HUES48 (cell line): ENCODE measurements around the gene HLCS.
A peak's percentile ranks its signal among the peaks of the same experiment; 100 is the strongest.

Experiments used
- H3K27ac ChIP-seq: one replicate; pipeline ENCODE4 v1.7.0; 2013; ENCODE audit warnings: low read depth, low read length, inconsistent platforms
- H3K27me3 ChIP-seq: 2 replicates; pipeline ENCODE4 v1.6.1; 2013; ENCODE audit warnings: mild to moderate bottlenecking, low read length; ENCODE audit not compliant: control insufficient read depth, insufficient read depth
- H3K36me3 ChIP-seq: 2 replicates; pipeline ENCODE4 v1.6.1; 2013; ENCODE audit warnings: low read length; ENCODE audit not compliant: control insufficient read depth, insufficient read depth
- H3K4me1 ChIP-seq: 2 replicates; pipeline ENCODE4 v1.6.1; 2013; ENCODE audit warnings: mild to moderate bottlenecking, low read length; ENCODE audit not compliant: control insufficient read depth, insufficient read depth
- H3K4me3 ChIP-seq: 2 replicates; pipeline ENCODE4 v1.5.1; 2013; ENCODE audit warnings: mild to moderate bottlenecking, low read depth, low read length
- H3K9ac ChIP-seq: 2 replicates; pipeline ENCODE4 v1.6.1; 2013; ENCODE audit warnings: mild to moderate bottlenecking, low read depth, low read length, moderate library complexity
- H3K9me3 ChIP-seq: 2 replicates; pipeline ENCODE4 v1.6.1; 2013; ENCODE audit warnings: low read length; ENCODE audit not compliant: control insufficient read depth, insufficient read depth

HLCS gene

DNA sequence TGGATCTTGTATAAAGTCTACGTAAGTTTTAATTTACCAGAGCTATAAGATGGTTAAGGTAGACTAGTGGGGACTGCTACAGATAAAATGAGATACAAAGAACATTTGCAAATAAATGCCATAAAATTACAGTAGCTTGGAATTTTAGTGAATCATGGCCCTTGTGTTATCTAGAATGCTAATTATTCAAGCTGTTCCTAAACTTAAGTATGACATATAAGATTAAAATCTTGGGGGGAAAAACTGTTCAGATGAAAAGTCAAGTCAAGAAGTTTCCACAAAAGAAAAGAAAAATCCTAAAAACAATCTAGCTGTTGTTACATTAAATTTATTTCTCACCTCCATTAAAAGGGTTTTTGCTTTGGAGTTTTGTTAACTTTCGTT is 215.9 kb downstream of the HLCS start:
- peak overlapping the region; percentile 64 for H3K9ac ChIP-seq
- H3K36me3 ChIP-seq: no peaks in the 10 kb centered on the region
- peaks cover 29% of the 10 kb centered on the region for H3K27me3 ChIP-seq
- H3K9me3 ChIP-seq: no peaks in the 10 kb centered on the region
- peak overlapping the region; percentile 94 for H3K27ac ChIP-seq
- peak overlapping the region; percentile 42 for H3K4me3 ChIP-seq
- H3K4me1 ChIP-seq: peaks cover 48% of the 10 kb centered on the region

DNA sequence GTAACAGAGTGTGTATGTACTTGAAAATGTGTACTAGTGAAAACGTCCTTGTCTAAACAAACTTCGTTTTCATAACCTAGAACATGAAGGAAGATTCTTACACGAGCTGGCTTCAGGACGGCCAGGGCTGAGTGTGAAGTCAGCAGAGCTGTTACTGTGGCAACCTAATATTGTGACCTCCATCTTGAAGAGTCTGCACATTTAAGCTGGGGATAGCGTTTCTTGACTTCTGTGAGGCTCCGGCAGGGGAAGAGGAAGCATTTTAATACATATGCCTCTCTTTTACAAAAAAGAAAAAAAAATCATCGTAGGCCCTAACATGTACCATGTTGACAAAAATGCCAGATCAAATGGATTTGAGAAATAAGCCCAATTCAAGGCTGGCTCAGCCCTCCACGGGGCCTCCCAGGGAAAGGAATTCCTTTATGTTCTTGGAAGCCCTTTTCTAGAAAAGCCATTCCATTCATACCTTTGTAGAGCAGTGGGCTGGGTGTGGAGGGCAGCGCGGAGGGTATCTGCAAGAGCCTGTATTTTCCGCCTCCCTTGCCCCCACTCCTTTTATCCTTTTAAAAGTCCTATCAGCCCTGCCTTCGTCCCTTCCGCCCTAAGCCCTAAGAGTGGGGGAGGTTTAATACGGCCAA is 216.4 kb downstream of the HLCS start:
- H3K27ac ChIP-seq: peak overlapping the region; percentile 94

DNA sequence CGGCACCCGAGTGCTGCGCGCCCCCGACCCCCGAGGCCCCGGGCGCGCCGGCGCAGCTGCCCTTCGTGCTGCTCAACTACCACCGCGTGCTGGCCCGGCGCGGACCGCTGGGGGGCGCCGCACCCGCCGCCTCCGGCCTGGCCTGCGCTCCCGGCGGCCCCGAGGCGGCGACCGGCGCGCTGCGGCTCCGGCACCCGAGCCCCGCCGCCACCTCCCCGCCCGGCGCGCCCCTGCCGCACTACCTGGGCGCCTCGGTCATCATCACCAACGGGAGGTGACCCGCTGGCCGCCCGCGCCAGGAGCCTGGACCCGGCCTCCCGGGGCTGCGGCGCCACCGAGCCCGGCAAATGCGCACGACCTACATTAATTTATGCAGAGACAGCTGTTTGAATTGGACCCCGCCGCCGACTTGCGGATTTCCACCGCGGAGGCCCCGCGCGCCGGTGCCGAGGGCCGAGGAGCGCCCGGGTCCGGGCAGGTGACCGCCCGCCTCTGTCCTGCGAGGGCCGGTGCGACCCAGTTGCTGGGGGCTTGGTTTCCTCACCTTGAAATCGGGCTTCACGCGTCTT is 218.6 kb downstream of the HLCS start:
- Histone ChIP-seq H3K9me3 (no peaks in the 10 kb centered on the region), H3K36me3 (no peaks in the 10 kb centered on the region), H3K27me3 (peaks cover 29% of the 10 kb centered on the region), H3K27ac (no peak overlapping the region), H3K4me1 (peaks cover 48% of the 10 kb centered on the region), H3K4me3 (peak overlapping the region; percentile 58), H3K9ac (no peak overlapping the region; the same call in 1 of the 2 replicates)

More for the DNA sequence above, 216.4 kb downstream of the HLCS start:
- no peaks in the 10 kb centered on the region for H3K9me3 ChIP-seq
- peaks cover 29% of the 10 kb centered on the region for H3K27me3 ChIP-seq
- H3K4me3 ChIP-seq: peak overlapping the region; percentile 42
- peak overlapping the region; percentile 64 for H3K9ac ChIP-seq
- H3K36me3 ChIP-seq: no peaks in the 10 kb centered on the region
- peaks cover 48% of the 10 kb centered on the region for H3K4me1 ChIP-seq

DNA sequence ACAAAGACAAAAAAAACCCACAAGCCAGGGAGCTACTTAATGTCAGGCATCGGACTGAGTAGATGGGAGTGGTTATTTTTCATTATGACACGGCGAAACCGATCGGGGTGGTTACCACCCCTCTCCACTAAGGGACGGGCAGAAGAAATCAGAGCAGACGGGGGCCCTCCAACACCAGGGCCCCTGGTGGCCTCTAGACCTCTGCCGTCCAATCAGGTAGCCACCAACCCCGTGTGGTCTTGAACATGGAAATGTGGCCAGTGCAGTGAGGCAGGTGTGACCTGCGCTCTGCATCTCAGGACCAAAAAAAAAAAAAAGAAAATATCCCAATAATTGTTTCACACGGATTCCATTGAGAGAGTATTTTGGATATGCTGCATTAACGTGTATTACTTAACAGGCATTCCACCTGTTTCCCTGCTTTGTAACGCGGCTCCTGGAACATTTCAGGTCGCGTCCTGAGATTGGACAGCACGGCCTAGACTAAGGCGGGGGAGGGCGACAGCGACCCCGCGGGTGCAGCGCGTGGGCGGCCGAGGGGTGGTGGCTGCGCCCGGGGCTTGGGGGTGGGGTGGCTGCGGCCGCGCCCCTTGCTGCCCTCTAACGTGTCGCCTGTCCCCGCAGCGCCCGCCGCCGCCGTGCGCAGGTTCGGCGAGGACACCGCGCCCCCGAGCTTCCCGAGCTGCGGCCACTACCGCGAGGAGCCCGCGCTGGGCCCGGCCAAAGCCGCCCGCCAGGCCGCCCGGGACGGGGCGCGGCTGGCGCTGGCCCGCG is 219.2 kb downstream of the HLCS start:
- H3K9ac ChIP-seq: 0 out of 2 replicates have a peak overlapping the region, but pooled peaks have one; percentile 24
- peak overlapping the region; percentile 58 for H3K4me3 ChIP-seq
- no peak overlapping the region for H3K27ac ChIP-seq
- no peaks in the 10 kb centered on the region for H3K9me3 ChIP-seq
- H3K27me3 ChIP-seq: peaks cover 29% of the 10 kb centered on the region
- peaks cover 46% of the 10 kb centered on the region for H3K4me1 ChIP-seq
- no peaks in the 10 kb centered on the region for H3K36me3 ChIP-seq

DNA sequence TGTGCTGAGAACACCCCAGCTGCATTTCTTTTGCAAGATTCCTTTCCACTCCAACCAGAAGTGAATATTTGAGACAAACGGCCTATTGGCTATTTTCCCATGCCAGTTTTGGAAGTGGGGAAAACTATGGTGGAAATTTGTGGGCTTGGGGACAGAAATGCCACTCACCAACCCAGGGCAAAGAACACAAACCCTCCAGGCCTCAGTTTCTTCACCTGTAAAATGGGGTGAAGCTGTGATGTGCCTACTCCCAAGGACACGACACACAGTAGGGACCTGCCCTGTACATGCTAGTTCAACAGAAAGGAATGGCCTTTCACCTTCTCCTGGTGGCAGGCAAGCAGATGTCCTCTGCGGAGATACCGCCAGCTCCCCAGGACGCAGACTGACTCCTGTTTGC is 221.0 kb downstream of the HLCS start:
- Histone ChIP-seq H3K9me3 (no peaks in the 10 kb centered on the region), H3K27ac (no peak overlapping the region), H3K4me1 (peaks cover 28% of the 10 kb centered on the region), H3K4me3 (no peak overlapping the region), H3K27me3 (peaks cover 29% of the 10 kb centered on the region), H3K36me3 (no peaks in the 10 kb centered on the region), H3K9ac (no peak overlapping the region)

DNA sequence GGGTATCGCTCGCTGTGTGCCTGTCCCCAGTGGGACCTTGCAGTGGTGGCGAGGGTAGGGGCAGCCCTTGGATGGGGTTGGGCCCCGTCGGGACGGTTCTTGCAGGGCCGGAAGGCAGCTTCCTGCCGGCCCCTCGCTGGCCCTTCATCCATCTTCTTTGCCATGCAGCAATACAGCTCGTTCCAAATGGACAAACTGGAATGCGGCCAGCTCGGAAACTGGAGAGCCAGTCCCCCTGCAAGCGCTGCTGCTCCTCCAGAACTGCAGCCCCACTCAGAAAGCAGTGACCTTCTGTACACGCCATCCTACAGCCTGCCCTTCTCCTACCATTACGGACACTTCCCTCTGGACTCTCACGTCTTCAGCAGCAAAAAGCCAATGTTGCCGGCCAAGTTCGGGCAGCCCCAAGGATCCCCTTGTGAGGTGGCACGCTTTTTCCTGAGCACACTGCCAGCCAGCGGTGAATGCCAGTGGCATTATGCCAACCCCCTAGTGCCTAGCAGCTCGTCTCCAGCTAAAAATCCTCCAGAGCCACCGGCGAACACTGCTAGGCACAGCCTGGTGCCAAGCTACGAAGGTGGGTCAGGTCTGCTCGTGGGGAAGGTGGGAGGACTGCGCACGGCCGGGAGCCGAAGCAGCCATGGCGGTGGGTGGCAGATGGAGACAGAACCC is 221.8 kb downstream of the HLCS start:
- H3K27me3 ChIP-seq: peaks cover 29% of the 10 kb centered on the region
- no peaks in the 10 kb centered on the region for H3K36me3 ChIP-seq
- no peak overlapping the region for H3K9ac ChIP-seq
- no peak overlapping the region for H3K4me3 ChIP-seq
- peaks cover 21% of the 10 kb centered on the region for H3K4me1 ChIP-seq
- no peaks in the 10 kb centered on the region for H3K9me3 ChIP-seq
- no peak overlapping the region for H3K27ac ChIP-seq

DNA sequence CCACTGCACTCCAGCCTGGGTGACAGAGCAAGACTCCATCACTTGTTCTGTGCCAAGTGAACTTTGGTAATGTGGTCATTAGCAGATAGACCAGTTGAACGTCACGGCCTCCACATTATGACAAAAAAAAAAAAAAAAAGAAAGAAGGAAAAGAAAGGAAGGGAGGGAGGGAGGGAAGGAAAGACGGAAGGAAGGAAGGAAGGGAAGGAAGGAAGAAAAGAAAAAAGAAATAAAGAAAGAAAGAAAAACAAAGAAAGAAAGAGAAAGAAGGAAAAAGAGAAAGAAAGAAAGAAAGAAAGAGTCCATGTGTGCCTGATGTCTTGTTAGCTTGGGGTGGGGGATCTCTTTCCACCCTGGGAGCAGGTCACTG is 222.3 kb downstream of the HLCS start:
- Histone ChIP-seq H3K36me3 (no peaks in the 10 kb centered on the region), H3K27ac (no peak overlapping the region)

DNA sequence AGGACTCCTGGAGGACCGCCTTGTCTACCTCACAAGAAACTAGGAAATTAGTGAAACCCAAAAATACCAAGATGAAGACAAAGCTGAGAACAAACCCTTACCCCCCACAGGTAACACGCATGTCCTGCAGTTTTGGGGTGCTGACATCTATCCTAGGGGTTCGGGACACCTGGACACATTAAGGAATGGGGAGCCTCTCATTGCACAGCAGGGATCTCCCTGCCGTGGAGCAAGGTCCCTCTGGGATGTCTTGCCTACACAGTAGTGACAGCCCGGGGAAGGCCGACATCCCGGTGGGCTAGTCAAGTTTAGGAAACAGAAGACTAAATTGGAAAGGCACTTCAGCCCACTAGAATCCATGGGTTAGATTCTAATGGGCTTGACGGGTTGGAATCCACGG is 223.0 kb downstream of the HLCS start:
- peaks cover 10% of the 10 kb centered on the region for H3K4me1 ChIP-seq
- H3K9me3 ChIP-seq: no peaks in the 10 kb centered on the region
- no peaks in the 10 kb centered on the region for H3K36me3 ChIP-seq
- H3K9ac ChIP-seq: no peak overlapping the region
- no peak overlapping the region for H3K27ac ChIP-seq
- no peak overlapping the region for H3K4me3 ChIP-seq
- peaks cover 18% of the 10 kb centered on the region for H3K27me3 ChIP-seq

More for the DNA sequence above, 222.3 kb downstream of the HLCS start:
- peaks cover 25% of the 10 kb centered on the region for H3K27me3 ChIP-seq
- no peak overlapping the region for H3K9ac ChIP-seq
- peaks cover 16% of the 10 kb centered on the region for H3K4me1 ChIP-seq
- no peak overlapping the region for H3K4me3 ChIP-seq
- H3K9me3 ChIP-seq: no peaks in the 10 kb centered on the region

DNA sequence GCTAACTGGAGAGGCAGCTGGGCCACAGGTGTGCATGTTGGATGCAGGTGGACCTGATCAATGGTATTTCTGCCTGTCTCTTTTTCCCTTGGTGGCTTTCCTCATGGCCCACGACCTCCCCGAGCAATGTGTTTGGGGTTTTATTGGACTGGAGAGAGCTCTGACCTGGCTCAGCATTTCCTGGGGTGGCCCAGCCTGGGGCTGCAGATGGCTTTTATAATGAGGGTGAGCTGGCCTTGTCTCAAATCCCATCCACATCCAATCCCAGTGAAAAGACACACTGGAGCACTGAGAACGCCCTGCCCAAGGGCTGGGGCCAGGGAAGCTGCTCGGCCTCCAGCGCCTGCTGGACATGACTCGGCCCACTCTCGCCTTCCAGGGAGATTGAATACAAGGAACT is 223.5 kb downstream of the HLCS start:
- Histone ChIP-seq H3K9ac (no peak overlapping the region), H3K4me1 (peaks cover 6% of the 10 kb centered on the region), H3K27ac (no peak overlapping the region), H3K36me3 (no peaks in the 10 kb centered on the region), H3K27me3 (peaks cover 13% of the 10 kb centered on the region), H3K4me3 (no peak overlapping the region), H3K9me3 (no peaks in the 10 kb centered on the region)

DNA sequence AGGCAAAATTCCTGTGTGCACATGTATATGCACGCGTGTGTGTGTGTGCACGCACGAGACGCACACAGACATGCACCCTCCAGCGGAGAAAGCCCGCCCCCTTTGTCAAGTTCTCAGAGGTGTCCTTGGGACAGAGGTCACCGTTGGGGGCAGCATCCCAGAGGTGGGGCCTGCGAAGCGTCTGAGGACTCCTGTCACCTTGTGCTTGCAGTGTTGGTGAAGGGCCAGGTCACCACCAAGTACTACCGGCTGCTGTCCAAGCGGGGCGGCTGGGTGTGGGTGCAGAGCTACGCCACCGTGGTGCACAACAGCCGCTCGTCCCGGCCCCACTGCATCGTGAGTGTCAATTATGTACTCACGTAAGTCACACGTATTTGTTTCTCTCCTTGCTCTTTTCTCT is 225.0 kb downstream of the HLCS start:
- no peaks in the 10 kb centered on the region for H3K9me3 ChIP-seq
- H3K4me1 ChIP-seq: no peaks in the 10 kb centered on the region
- H3K27me3 ChIP-seq: peaks cover 4% of the 10 kb centered on the region
- no peak overlapping the region for H3K27ac ChIP-seq
- H3K4me3 ChIP-seq: no peak overlapping the region
- H3K9ac ChIP-seq: no peak overlapping the region
- no peaks in the 10 kb centered on the region for H3K36me3 ChIP-seq
